Heart left ventricle (tissue), 16 donors: ENCODE results near the gene ITGAE. TPM values are rescaled to one million over a fixed set of nuclear protein-coding genes. Genes with fewer than 3 reads are reported as not detected.

ENCODE experiments used
- ATAC-seq, 4 donors: fragments of 200-7000 bp; cut with Tn5 transposase; one replicate each; pipeline ENCODE4 v1.9.1; 2020 to 2022; ENCODE audit warnings: moderate library complexity in 4 of 4, mild to moderate bottlenecking in 3 of 4, moderate number of reproducible peaks in 1 of 4
- DNase-seq, 5 donors: peaks; one replicate each; pipeline ENCODE4 v3.0.0-alpha.2; 2020
- H3K27ac ChIP-seq, 12 donors: fragments of 200-600 bp; sonication (generic) in 4 of 12; one replicate each; pipeline versions ENCODE4 v1.5.0 to v1.8.0; 2016 to 2022; ENCODE audit warnings: mild to moderate bottlenecking in 2 of 12
- H3K27me3 ChIP-seq, 9 donors: fragments of 200-600 bp; sonication (generic) in 2 of 9; one replicate each; pipeline versions ENCODE4 v1.5.1 to v1.8.0; 2016 to 2022; ENCODE audit warnings: mild to moderate bottlenecking in 3 of 9
- H3K36me3 ChIP-seq, 9 donors: fragments of 200-600 bp; sonication (generic) in 2 of 9; one replicate each; pipeline versions ENCODE4 v1.5.0 to v1.8.0; 2018 to 2022; ENCODE audit warnings: mild to moderate bottlenecking in 2 of 9
- H3K4me1 ChIP-seq, 12 donors: fragments of 200-600 bp; sonication (generic) in 4 of 12; one replicate each; pipeline versions ENCODE4 v1.5.0 to v1.8.0; 2016 to 2022; ENCODE audit warnings: mild to moderate bottlenecking in 3 of 12
- H3K4me3 ChIP-seq, 12 donors: fragments of 200-600 bp; sonication (generic) in 4 of 12; one replicate each; pipeline versions ENCODE4 v1.5.0 to v1.8.0; 2017 to 2022; ENCODE audit warnings: mild to moderate bottlenecking in 9 of 12, moderate library complexity in 4 of 12
- H3K9me3 ChIP-seq, 12 donors: fragments of 200-600 bp; sonication (generic) in 4 of 12; one replicate each; pipeline versions ENCODE4 v1.5.0 to v1.8.0; 2016 to 2022; ENCODE audit warnings: mild to moderate bottlenecking in 1 of 12
- POLR2A ChIP-seq, 2 donors: fragments of 450-650 bp; IDR thresholded peaks; one replicate each; pipeline ENCODE4 v1.6.1; 2017; ENCODE audit warnings: antibody characterized with exemption in 2 of 2, mild to moderate bottlenecking in 2 of 2, moderate library complexity in 2 of 2
- WGBS, 4 donors: extraction: QIAGEN DNeasy Blood & Tissue Kit in 2 of 4; methylation state at CpG; one replicate each; pipeline versions ENCODE4 v1.1.5 to v1.1.7; 2013 to 2018; 5-methylcytosine and 5-hydroxymethylcytosine counted together
- intact Hi-C, 10 donors: fragments of 100-400 bp; cut with DNase I; formaldehyde crosslinking; loops; one replicate each; pipeline versions ENCODE4 v1.11.1 to v1.14.2; 2022
- polyA plus RNA-seq, 2 donors: library from polyadenylated mRNA; stranded (reverse); fragments of 200-250 nt; gene quantifications; one replicate each; pipeline ENCODE4 v1.2.3, GENCODE V29; 2013
- total RNA-seq, 9 donors: library from RNA; depleted of rRNA in 2 of 9; stranded (reverse); fragments of >200 nt in 2 of 9; fragmentation: NEBNext Ultra II Directional in 3 of 9; extraction: Animal tissue kit (Norgen Biotek cat#: 25700) in 3 of 9; gene quantifications; one replicate each; pipeline versions ENCODE4 v1.1.0 to v1.2.4, GENCODE V29; 2016 to 2023
- TF ChIP-seq, protein P1 (sequence below), 12 donors: fragments of 200-600 bp; sonication (generic) in 4 of 12; IDR thresholded peaks; one replicate each; pipeline versions ENCODE4 v1.5.0 to v1.8.0; 2018 to 2022; ENCODE audit warnings: antibody characterized with exemption in 12 of 12, mild to moderate bottlenecking in 5 of 12
- donor health status: ischemic (EF 13 %, LVEDD 7.1; RV severe dilation, severe dysfunction).
- donor health status: healthy with polysubstance abuse.
- donor health status: DM: no; HTN: yes; CAD: no.
- donor health status: DM: no; HTN: no; CAD: no.
- donor health status: ischemic (EF 25% LVEDD 6.9; RV normal size, moderate dysfunction).
- donor health status: ischemic (EF 25% LVEDD 5.7; RV mildly dilated, moderate dysfunction).
- donor health status: healthy.
- donor health status: DM: yes; HTN: yes; CAD: no.
- donor health status: ischemic (EF 35%, LVEDD 5.7; RV mildly dilated, moderate dysfunction).
- donor health status: nonischemic (EF 11% LVEDD 7.7; RV severe dilation, severe dysfunction).
- donor health status: DM: yes; HTN: yes; CAD: no.
- donor health status: PGD.
- donor health status: ischemic (EF 29% LVEDD 5.4; RV normal size, mild dysfunction).
- donor health status: nonischemic (EF 23%, LVEDD 6.1; RV moderate dilation, normal function).

The ITGAE gene
- total and polyA plus RNA-seq, 11 donors: 7.1 to 32.9 (median 15.3) TPM

DNA sequence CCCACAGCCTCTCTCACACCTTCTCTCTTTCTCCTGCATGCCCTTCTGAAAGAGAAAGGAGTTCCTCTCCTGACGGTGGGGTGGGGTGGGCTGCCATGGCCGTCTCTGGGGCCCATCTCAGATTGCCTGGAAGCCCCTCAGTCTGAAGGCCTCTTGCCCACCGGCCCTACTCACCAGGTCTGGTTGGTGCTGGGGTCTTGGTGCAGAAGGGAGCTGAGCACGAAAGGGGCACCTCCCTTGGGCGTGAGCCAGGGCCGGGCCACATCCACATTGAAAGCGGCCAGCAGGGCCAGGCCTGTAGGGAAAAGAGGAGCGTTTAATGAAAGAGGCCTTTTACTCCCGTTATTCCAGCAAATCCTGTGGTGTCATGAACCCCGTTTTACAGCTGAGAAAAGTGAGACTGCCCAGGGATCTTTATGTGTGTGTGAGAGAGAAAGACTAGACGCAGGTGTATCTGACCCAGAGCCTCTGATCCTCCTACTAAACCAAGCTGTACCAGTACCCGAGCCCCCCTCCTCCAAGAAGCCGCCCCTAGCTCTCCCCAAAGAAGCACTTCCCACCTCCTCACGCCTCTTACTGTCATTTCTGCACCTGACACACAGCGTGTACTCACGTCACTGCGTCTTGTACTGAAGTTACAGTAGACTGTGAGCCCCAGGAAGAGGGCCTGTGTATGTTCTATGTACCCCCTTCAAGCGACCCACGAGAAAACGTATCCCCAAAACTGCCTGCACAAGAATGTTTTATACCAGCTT, 23.4 kb downstream of the ITGAE start:
- H3K36me3 ChIP-seq: no peaks in the 10 kb centered on the region
- H3K4me1 ChIP-seq: no peaks in the 10 kb centered on the region
- H3K9me3 ChIP-seq: no peaks in the 10 kb centered on the region
- peaks cover 0 to 5% (median 0%) of the 10 kb centered on the region in 9 donors for H3K27me3 ChIP-seq
- intact Hi-C loops: no loop called here
- TF ChIP-seq, protein P1, sequence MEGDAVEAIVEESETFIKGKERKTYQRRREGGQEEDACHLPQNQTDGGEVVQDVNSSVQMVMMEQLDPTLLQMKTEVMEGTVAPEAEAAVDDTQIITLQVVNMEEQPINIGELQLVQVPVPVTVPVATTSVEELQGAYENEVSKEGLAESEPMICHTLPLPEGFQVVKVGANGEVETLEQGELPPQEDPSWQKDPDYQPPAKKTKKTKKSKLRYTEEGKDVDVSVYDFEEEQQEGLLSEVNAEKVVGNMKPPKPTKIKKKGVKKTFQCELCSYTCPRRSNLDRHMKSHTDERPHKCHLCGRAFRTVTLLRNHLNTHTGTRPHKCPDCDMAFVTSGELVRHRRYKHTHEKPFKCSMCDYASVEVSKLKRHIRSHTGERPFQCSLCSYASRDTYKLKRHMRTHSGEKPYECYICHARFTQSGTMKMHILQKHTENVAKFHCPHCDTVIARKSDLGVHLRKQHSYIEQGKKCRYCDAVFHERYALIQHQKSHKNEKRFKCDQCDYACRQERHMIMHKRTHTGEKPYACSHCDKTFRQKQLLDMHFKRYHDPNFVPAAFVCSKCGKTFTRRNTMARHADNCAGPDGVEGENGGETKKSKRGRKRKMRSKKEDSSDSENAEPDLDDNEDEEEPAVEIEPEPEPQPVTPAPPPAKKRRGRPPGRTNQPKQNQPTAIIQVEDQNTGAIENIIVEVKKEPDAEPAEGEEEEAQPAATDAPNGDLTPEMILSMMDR (IDR thresholded peaks at IDR 0.05): no peak
- no peak for TF ChIP-seq POLR2A (IDR thresholded peaks at IDR 0.05)
- DNase-seq (no peak), ATAC-seq (no peak)
- H3K4me3 ChIP-seq: no peak overlapping the region
- H3K27ac ChIP-seq: no peak overlapping the region
- 85 to 89% (median 87%) methylated on average over 20 of the region's 20 CpGs for WGBS, 4 donors

DNA sequence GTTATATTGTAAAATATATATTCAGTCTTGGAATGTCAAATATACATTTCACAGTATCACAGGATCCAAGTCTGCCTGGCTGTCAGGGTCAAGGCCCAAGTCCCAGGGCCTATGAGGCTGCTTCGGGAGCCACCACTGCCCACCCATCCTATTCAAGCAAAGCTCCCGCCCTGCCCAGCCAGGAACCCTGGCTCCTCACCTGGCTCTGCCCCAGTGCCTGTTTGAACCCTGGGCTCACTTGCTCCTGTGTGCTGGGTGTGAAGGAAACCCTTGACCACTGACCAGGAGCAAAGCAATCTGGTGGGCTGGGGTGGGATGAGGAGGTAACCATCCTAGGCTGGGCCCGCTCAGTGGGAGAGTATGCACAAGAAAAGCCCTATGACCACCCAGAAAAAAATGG, 27.0 kb downstream of the ITGAE start:
- 91 to 98% (median 93%) methylated on average over 3 of the region's 3 CpGs for WGBS, 4 donors
- H3K4me1 ChIP-seq: no peaks in the 10 kb centered on the region
- intact Hi-C loops: no loop called here
- H3K4me3 ChIP-seq: no peak overlapping the region
- ATAC-seq: no peak
- TF ChIP-seq, protein P1 (IDR thresholded peaks at IDR 0.05): no peak
- no peak for TF ChIP-seq POLR2A (IDR thresholded peaks at IDR 0.05)
- DNase-seq: no peak
- H3K36me3 ChIP-seq: no peaks in the 10 kb centered on the region
- no peak overlapping the region for H3K27ac ChIP-seq
- no peaks in the 10 kb centered on the region for H3K9me3 ChIP-seq
- peaks cover 0 to 5% (median 0%) of the 10 kb centered on the region in 9 donors for H3K27me3 ChIP-seq

DNA sequence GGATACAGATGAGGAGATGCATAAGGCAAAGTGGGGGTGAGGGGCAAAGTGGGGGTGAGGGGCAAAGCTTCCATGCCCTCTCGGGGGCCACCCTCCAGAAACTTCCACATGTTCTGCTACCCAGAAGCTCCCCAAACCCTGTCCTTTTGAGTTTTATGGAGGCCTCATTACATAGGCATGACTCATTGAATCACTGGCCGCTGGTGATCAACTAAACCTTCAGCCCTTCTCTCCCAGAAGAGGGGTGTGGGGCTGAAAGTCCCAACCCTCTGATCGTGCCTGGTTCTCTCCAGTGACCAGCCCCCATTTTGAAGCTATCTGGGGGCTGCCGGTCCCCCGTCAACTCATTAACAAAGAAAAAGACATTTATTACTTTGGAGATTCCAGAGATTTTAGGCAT, 27.5 kb downstream of the ITGAE start:
- Histone ChIP-seq H3K27ac (no peak overlapping the region), H3K36me3 (no peaks in the 10 kb centered on the region), H3K27me3 (peaks cover 0 to 5% (median 0%) of the 10 kb centered on the region in 9 donors), H3K9me3 (no peaks in the 10 kb centered on the region), H3K4me1 (no peaks in the 10 kb centered on the region), H3K4me3 (no peak overlapping the region)
- ATAC-seq (no peak), DNase-seq (no peak)
- 78 to 83% (median 81%) methylated on average over 5 of the region's 5 CpGs for WGBS, 4 donors
- intact Hi-C loops: no loop called here
- TF ChIP-seq, protein P1 (IDR thresholded peaks at IDR 0.05): no peak
- TF ChIP-seq POLR2A (IDR thresholded peaks at IDR 0.05): no peak

DNA sequence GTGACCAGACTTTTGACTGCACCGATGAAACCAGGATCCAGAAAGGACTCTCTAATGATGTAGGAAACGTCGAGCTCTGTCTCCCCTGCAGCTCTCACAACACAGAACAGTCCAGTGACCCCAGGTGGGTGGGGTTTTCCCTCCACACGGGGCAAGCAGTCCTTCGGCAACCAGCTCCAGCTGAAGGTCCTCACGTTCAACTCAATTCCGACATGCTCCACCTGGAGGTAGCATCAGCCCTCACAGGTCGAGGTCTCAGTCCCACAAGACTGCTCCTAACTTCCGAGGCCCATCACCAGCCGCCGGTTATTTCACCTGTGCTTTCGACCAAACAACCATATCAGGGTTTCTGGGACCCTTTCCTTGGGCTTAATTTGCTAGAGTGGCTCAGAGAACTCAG, 28.2 kb downstream of the ITGAE start:
- TF ChIP-seq, protein P1 (IDR thresholded peaks at IDR 0.05): no peak
- no peak for TF ChIP-seq POLR2A (IDR thresholded peaks at IDR 0.05)
- H3K27me3 ChIP-seq: peaks cover 0 to 5% (median 0%) of the 10 kb centered on the region in 9 donors
- DNase-seq: no peak
- no peak for ATAC-seq
- H3K27ac ChIP-seq: no peak overlapping the region
- no peaks in the 10 kb centered on the region for H3K36me3 ChIP-seq
- WGBS, 4 donors: 70 to 81% (median 72%) methylated on average over 9 to 12 of the region's 12 CpGs
- intact Hi-C loops: no loop called here
- peaks cover 0 to 4% (median 0%) of the 10 kb centered on the region in 12 donors for H3K9me3 ChIP-seq
- H3K4me3 ChIP-seq: no peak overlapping the region
- no peaks in the 10 kb centered on the region for H3K4me1 ChIP-seq
